ENCODE results near the gene GNAQ.

DNA sequence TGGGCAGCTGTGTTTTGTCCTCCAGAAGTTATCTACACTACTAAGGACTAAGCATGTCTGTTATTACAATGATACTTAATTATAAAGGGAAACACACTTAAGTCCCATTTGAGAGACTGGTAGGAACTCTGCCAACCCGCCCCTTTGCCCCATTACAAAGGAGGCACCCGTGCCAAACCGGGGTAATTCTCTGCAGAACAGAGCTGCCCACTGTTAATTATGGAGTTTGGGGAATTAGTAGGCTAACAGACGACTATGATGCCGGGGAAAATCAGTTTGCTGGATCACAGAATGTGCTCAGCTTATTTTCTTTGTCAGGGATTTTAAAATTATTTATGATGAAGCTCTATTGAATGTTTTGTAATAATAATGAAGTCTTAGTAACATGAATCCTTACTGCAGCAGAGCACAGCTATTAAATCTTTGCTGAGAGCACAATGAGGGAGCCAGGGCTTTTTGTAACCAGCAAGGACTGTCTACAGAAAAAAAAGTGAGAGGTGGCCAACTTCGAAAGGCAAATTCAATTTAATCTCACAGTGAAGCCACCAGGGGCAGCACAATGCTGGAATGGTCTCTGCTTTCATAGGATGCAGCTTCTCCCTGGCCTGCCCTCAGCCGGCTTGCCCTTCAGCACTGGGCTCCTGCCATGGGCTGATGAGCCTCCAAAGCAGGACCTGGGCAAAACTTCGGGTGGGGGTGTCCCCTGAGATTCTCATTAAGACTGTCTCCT, 134.5 kb downstream of the GNAQ start:
- TF ChIP-seq, protein P1, sequence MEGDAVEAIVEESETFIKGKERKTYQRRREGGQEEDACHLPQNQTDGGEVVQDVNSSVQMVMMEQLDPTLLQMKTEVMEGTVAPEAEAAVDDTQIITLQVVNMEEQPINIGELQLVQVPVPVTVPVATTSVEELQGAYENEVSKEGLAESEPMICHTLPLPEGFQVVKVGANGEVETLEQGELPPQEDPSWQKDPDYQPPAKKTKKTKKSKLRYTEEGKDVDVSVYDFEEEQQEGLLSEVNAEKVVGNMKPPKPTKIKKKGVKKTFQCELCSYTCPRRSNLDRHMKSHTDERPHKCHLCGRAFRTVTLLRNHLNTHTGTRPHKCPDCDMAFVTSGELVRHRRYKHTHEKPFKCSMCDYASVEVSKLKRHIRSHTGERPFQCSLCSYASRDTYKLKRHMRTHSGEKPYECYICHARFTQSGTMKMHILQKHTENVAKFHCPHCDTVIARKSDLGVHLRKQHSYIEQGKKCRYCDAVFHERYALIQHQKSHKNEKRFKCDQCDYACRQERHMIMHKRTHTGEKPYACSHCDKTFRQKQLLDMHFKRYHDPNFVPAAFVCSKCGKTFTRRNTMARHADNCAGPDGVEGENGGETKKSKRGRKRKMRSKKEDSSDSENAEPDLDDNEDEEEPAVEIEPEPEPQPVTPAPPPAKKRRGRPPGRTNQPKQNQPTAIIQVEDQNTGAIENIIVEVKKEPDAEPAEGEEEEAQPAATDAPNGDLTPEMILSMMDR (IDR thresholded peaks at IDR 0.05 in 8 of 11, conservative IDR thresholded peaks at IDR 0.05 in 3 of 11) = no peak
- no peak for TF ChIP-seq POLR2AphosphoS5 (IDR thresholded peaks at IDR 0.05)
